Activated CD4-positive, alpha-beta T cell treated with anti-CD3 and anti-CD28 coated beads for 48 hours (primary cell): ENCODE data around the gene RARG.

Experiments
- DNase-seq: peaks from one replicate; pipeline ENCODE4 v3.0.0-alpha.2; 2020

RARG gene

DNA sequence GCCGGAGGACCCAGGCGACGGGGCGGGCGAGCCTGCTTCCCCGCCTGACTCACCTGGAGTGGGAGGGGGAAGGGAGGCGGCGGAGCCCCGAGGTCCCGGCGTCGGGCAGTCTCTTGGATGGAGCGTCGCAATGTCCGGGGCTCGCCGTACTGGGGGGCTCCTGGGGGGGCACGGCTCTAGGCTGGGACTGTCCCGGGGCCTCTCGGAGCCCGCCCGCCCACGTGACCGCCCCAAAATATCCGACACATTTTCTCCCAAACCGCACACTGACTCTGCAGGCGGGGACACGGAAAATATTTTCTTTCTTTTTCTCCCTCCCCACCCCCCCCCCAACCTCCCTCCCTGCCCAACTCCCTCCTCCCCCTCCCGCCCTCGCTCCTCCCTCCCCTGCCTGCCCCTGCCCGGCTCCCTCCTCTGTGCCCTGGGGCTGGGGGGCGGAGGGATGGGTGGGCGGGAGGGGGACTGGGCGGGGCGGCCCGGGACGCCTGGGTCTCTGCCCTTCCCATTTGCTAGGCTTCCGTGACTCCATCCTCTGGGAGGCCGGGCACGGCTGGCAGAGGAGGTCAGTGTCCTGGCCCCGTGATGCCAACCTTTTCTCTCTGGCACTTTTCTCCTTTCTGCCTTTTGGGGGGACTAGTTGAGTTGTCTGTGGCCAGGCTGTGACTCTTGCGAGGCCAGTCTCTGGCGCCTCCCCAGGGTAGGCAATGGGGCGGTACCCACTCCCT lies at the start of gene RARG:
RARG (minus strand) TSS at position 289 of the 725 bp plus-strand sequence. CDS start 4,664 bp downstream, outside the sequence.
- peak; percentile 75 for DNase-seq

DNA sequence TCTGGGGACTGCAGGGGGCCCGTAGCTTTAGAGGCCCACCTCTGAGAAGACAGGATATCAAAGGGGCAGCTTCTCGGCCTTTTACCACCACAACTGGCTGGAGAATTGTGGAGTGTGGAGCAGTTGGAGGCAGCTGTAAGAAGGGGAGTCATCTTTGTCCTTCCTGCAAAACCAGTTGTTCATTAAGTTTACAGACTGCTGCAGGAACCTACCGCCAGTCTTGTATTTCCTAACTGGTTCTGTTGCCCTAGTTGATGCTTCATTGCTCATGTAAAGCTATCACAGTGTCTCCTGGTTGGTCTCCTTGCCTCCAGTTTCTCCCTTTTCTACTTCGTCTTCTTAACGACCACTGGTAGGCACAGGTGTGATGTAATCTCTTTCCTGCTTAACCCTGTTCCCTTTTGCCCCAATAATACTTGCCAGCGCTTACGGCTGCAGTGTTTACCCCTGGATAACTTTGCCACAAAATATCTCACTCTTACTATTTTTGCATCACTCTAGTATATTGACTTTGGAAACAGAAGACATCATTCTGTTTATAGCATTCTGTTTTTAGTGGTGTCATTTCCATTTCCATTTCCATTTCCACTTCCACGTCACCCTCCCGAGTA lies 48.0 kb upstream of the RARG start:
- DNase-seq: no peak

DNA sequence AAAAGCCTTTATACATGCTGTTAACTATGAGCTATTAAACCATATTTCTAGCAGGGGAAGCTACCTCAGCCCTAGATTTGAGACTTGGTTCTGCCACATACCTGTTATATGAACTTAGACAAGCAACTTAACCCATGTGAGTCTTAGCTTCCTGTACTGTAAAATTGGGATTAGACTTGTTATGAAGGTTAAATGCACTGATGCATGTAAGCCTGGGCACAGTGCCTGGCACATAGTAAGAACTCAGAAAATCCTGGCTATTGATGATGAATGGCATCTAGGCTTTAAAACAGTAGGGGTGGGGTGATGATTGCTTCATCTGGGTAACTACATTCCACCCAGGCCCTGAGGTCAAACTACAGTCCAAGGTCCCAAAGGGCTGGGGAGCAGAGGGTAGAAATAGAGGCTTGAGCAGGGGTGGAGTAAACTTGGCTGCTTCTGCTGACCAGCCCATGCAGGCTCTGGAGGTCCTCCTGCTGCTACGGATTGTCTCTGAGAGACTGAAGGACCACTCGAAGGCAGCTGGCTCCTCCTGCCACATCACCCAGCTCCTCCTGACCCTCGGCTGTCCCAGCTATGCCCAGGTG lies 47.4 kb upstream of the RARG start:
- DNase-seq: no peak

DNA sequence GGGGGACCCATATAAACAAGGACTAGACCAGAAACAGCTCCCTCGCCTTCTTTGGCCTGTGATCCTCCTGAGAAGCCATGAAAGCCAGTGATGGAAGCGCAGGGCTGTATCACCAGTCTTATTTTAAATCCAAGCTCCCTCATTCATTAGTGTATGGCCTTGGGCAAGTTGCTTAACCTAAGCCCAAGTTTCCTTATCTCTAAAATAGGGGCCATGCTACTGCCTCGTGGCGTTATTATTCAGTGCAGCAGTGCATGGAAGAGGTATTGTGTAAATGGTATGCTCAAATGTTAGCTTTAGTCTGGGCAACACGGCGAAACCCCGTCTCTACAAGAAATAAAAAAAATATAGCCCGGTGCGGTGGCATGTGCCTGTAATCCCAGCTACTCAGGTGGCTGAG lies 46.0 kb upstream of the RARG start:
- DNase-seq: no peak

DNA sequence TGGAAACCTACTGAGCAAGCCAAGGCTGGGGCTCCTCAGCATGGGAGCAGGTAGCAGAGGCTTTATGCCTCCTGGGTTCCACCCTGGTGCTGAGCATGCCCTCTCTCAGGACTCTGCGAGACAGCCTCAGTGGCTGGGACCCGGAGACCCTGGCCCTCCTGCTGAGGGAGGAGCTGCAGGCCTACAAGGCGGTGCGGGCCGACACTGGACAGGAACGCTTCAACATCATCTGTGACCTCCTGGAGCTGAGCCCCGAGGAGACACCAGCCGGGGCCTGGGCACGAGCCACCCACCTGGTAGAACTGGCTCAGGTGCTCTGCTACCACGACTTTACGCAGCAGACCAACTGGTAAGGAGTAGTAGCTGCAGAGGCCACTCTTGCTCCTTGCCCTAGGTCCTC lies 44.5 kb upstream of the RARG start:
- DNase-seq: no peak

DNA sequence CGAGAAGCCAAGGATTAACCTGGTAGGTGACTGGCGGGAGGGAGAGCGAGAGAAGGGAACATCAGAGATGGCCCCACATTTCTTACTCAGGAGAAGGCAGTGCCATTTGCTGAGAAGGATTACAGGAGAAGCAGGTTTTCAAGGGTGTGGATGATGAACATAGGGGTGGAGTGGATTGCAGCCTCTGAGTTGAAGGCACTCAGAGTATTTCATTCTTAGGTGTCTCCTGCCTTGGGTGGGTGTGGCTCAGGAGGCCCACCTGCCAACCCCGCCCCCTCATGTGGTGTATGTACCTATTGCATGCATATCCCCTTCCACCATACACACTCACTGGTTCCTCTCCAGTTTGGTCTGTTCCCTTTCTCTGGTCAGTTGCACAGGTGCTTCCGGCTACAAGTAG lies 42.4 kb upstream of the RARG start:
- no peak for DNase-seq

DNA sequence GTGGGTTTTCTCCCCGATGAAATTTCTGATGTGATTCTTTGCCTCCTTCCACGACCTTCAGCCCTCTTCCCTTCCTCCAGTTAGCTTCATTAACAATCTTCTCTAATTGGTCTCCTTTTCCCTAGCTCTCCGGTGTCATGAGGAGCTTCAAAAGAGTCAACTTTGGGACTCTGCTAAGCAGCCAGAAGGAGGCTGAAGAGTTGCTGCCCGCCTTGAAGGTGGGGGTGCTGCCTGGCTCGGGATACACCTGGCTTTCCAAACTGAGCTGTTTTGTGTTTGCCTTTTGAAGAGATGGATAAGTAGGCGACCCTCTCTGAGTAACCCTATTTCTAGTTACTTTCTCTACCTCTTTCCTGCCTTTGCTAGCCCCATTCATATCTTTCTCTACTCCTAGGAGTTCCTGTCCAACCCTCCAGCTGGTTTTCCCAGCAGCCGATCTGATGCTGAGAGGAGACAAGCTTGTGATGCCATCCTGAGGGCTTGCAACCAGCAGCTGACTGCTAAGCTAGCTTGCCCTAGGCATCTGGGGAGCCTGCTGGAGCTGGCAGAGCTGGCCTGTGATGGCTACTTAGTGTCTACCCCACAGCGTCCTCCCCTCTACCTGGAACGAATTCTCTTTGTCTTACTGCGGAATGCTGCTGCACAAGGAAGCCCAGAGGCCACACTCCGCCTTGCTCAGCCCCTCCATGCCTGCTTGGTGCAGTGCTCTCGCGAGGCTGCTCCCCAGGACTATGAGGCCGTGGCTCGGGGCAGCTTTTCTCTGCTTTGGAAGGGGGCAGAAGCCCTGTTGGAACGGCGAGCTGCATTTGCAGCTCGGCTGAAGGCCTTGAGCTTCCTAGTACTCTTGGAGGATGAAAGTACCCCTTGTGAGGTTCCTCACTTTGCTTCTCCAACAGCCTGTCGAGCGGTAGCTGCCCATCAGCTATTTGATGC lies 36.9 kb upstream of the RARG start:
- no peak for DNase-seq

DNA sequence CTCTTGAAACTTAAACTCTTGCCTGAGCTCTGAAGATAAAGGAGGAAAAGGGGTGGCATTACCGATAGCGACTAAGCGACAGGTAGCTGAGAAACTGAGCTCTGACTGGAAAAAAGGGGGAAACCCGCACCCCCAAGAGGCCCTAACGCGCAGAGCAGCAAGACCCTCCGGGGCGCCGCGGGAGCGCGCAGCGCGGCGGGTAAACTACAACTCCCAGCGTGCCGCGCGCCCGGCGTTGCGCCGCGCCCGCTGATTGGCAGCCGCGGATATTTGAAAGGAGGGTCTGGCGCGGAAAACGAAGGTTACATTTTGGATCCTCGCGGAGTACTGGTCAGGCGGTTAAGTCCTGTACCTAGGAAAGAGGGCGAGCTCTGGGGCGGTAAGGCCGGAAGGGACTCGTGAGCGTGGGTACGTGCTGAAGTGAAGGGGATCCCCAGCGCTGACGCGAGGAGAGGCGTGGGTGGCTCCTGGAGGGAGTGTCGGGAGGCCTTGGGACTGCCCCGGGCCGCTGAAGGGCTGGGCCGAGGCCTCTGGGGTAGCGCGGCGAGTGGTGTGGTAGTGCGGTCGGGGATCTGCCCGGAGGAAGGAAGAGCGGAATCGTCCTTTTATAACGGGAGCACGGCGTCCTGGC lies 36.1 kb upstream of the RARG start, which contains the start of gene ESPL1:
ESPL1 (plus strand) TSS at position 301 of the 631 bp plus-strand sequence. CDS start 468 bp downstream, outside the sequence.
- DNase-seq: peak; percentile 89

DNA sequence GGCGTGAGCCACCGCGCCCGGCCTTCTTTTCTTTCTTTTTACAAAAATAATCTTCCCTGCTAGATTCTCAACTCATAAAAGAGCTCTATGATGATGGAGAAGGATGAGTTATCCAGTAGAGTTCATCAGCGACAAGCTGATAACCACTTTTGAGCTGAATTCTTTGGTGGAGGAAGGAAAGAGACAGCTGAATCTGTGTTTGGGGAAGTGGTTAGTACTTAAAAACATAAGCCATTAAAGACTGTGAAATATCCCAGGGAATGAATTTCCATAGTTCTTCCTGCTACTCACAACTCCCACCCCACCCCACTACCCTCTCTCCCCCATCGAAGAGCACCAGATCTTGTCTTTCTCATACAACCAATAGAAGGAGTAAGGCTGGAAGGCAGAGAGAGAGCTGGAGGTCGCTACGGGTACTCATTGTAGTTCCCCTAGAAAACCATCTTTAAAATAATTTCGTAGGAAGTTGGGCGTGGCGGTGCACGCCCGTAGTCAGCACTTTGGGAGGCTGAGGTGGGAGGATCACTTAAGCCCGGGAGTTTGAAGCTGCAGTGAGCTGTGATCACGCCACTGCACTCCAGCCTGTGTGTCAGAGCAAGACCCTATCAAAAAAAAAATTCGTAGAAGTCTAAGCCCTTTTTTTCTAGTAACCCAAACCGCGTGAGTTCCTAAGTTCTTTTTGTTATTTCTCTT lies 35.4 kb upstream of the RARG start:
- peak; percentile 60 for DNase-seq

DNA sequence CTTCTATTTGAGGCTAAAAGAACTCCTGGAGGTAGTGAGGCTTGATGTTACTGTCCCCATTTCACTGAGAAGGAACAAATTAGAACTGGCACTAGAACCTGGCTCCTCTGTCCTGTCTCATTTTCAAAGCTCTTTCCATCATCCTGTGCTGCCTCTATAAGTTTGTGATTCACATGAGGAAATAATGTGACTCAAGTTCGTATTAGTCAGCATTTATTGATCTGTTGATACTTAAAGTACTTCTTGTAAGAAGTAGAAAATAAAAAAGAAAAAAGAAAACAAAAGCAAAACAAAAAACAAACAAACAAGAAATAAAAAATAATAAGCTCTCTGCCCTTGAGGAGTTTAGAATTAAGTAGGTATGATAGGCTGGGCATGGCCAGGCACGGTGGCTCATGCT lies 33.8 kb upstream of the RARG start:
- no peak for DNase-seq

DNA sequence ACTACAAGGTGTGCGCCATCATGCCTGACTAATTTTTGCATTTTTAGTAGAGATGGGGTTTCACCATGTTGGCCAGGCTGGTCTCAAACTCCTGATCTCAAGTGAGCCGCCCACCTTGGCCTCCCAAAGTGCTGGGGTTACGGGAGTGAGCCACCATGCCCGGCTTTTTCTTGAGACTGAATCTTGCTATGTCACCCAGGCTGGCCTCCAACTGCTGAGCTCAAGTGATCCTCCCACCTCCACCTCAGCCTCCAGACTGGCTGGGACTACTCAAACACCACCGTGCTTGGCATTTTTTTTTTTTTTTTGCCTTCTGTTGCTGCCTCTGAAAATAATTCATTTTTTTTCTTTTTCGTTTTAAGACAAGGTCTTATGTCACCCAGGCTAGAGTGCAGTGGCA lies 27.9 kb upstream of the RARG start:
- no peak for DNase-seq

DNA sequence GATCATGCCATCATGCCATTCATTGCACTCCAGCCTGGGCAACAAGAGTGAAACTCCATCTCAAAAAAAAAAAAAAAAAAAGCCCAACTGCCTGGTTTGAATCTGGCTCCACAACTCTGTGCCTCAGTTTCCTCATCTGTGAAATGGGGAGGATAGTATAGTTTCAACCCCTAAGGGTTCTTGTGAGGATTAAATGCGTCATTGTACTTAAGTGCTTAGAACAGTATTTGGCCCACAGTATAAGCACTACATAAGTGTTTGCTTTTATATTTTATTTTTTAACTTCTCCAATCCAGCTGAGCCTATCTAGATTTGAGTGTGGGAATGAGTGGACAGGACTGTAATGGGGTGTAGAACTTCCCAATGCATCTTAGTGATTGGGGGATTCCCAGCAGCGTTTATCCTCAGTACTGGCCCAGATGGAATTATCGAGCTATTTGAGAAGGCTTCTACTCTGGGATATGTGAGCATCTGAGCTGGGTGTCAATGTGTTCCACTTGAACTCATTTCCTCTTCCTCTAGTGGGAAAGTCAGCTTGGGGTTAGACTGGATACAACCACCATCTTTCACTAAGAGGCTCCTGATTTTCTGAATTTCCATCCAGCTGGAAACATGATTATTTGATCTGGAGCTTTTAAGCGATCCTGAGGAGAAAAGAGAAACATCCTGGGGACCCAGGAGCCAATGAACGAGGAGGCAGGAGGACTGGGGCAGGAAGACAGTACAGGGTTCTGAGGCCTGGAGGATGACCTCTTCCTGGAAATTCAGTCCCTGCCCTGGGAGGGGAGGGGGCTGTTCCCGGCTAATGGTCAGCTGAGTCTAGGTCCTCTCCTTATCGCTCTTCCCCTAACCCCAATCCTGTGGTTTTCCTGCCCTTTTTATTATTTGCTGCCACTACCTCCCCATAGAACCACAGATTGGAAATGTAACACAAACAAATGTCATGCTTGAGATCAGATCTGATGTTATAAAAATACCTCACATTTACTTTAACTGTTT lies 26.8 kb upstream of the RARG start:
- no peak for DNase-seq

DNA sequence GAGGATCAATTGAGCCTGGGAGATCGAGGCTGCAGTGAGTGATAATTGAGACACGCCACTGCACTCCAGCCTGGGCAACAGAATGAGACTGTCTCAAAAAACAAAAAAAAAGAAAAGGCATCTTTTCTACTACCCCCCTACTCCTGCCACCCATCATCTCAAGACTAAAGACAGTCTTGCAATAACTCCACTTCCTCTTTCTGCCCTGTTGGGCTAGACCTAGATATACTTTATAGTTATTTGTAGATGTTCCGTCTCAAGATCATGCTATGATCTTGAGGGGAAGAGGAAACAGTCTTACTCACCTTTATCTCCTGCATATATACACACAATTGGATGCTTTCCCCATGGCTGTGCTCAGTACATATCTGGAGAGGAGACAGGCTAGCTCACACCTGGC lies 24.0 kb upstream of the RARG start:
- no peak for DNase-seq

DNA sequence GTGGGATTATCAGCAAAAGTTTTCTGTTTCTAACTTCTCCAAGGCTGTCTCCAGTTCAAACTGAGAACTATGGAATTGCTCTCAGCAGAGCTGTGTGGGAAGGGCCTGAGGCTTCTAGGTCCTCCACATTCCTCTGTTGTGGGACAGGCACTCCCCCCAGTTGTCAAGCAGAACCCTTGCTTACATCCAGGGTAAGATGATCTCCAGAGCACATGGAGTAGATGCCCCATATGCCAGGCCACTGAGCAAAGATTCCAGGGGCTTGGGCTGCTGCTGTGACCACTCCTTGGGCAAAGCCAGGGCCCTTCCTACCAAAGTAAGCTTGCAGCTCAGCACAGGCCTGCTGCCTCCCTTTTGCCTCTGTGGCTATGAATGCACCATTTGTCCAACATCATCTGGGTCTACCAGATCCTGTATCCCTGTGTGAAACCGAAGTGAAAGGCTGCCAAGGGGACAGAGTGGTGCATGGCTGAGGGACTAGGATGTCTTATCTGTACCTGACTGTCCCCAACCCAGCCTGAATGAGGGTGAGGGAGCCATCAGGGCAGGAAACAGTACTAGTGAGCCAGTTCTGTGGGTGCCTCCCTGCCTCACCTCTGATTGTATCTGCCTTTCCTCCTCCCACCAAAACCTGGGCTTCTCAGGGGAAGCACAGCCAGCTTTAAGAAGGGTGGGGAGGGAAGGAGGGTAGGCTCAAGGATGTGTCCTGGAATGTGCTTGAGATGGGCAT lies 23.0 kb upstream of the RARG start:
- DNase-seq: no peak

DNA sequence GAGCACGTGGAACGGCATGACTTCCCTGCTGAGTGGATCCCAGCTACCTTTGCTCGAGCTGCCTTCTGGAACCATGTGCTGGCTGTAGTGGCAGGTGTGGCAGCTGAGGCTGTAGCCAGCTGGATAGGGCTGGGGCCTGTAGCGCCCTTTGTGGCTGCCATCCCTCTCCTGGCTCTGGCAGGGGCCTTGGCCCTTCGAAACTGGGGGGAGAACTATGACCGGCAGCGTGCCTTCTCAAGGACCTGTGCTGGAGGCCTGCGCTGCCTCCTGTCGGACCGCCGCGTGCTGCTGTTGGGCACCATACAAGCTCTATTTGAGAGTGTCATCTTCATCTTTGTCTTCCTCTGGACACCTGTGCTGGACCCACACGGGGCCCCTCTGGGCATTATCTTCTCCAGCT lies 21.3 kb upstream of the RARG start:
- DNase-seq: no peak

DNA sequence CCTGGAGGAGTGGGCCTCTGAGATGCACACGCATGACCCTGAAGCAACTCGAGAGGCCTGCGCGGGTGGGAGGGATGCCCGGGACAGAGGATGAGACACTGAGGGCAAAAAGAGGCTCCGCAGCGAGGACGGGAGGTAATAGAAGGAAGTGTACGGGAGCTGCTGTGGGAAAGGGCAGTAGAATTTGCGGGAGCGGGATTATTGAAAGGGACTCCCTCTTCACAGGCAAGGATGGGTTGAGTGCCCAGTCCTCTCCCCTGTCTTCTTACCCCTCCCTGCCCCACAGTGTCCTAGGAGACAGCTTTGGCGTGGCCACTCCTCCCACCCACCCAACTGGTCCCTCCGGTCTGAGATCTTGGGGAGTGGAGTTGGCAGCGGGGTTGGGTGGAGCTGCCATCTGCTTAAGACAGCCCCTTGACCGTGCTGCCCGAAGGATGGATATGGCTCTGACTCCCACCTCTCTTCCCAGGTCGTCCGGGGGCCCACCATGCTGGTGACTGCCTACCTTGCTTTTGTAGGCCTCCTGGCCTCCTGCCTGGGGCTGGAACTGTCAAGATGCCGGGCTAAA lies 20.4 kb upstream of the RARG start:
- peak; percentile 33 for DNase-seq

DNA sequence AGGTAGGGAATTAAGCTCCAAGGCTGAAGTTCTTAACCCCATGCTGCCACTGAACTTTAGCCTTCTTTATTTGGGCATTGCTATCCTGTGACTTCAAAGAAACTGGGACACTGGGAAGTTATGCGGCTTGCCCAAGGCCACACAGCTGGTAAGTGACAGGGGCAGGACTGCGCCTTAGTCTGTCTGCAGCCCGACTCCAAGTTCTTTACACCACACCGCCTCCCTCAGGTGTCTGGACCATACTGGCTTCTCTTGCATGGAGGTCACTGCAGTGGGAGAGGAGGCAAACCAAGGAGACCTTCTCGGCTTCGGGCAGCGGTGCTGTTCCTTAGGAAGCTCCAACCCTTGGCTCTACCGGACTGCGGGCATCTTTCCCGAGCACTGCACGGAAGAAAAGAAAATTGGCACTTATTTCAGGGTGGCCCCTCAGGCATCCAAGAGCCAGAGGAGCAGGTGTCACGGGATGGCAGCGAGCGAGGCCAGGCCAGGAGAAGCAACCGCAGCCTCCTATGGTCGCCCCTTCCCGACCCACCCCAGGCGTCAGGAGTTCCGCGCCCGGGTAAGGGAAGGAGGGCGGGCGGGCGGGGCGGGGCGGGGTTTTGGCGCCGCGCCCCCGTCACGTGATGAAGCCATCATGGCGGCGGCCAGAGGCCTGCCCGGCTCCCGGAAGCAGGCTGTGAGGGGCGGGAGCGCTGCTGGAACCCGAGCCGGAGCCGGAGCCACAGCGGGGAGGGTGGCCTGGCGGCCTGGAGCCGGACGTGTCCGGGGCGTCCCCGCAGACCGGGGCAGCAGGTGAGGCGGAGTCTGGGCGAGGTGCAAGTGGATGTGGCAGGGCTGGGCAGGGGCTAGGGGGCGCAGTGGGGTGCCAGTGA lies 19.7 kb upstream of the RARG start:
- DNase-seq: peak; percentile 77

DNA sequence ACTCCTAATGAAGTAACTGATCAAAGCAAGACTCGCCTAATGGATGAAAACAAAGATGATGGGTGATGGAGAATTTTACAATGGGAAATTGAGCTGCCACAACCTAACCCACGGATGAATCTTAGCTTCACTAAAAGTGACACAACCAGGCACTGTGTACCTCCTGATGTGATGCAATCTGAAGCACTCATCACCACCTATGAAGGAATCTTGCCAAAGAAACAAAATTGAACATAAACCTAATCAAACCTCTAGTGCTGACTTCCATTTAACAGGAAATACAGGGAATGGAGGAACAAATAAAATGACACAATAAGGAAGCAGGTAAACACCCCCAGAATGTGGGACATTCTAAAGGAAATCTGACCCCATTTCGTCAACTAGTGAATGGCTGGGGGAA lies 13.3 kb upstream of the RARG start:
- no peak for DNase-seq

DNA sequence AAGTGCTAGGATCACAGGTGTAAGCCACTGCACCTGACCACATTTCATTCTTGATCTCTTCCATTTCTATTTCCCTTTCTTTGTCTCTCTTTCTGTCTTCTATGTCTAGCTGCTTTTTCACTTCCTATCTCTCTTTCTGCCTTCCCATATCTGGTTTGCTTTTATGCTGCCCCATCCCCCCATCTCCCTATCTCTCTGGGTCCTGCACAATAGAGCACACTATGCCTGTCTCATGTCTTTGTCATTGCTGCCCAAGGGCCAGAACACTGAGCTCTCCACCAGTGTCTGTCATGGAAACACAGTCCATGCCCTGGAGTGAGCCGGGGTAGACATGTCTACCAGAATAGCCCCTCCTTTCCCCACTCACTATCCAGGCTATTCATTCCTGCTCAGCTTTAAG lies 12.3 kb upstream of the RARG start:
- DNase-seq: no peak
